ENCODE data around the gene TLR5. TPM values are rescaled to one million over a fixed set of nuclear protein-coding genes. Genes with fewer than 3 reads are reported as not detected.
A peak's percentile ranks its signal among the peaks of the same experiment; 100 is the strongest.

The TLR5 gene
- total RNA-seq, 1 donor from 2014 or later = 2.5 TPM

GRCh38 chr1:223081181-223081994, 61.7 kb downstream of the TLR5 start:
- ATAC-seq (peak; percentile 94), DNase-seq (peak; percentile 91)
- intact Hi-C loops (cut with micrococcal nuclease) = loop anchor here (2.0 to 5.0 kb wide), 2 partner anchors 289 to 344 kb away; partner anchors contain the start of gene FAM177B

GRCh38 chr1:223079498-223079897, 63.5 kb downstream of the TLR5 start:
- ATAC-seq = no peak
- no peak for DNase-seq
- intact Hi-C loops (cut with micrococcal nuclease) = no loop called here

GRCh38 chr1:223077247-223077833, 65.7 kb downstream of the TLR5 start:
- intact Hi-C loops (cut with micrococcal nuclease) = no loop called here

GRCh38 chr1:223076362-223076761, 66.7 kb downstream of the TLR5 start:
- ATAC-seq (peak; percentile 73), DNase-seq (peak; percentile 77)
- intact Hi-C loops (cut with micrococcal nuclease) = no loop called here

More at GRCh38 chr1:223077247-223077833, 65.7 kb downstream of the TLR5 start:
- ATAC-seq (peak; percentile 14), DNase-seq (peak; percentile 40)

GRCh38 chr1:223075834-223076233, 67.2 kb downstream of the TLR5 start:
- ATAC-seq (no peak), DNase-seq (no peak)
- intact Hi-C loops (cut with micrococcal nuclease) = no loop called here

GRCh38 chr1:223074445-223075300, 68.4 kb downstream of the TLR5 start:
- ATAC-seq (peak; percentile 67), DNase-seq (no peak)
- intact Hi-C loops (cut with micrococcal nuclease) = loop anchor here (5.0 kb wide), 1 partner anchor 1357 kb away; no protein-coding TSS in a partner anchor

- DNase-seq (no peak), ATAC-seq (no peak)
- intact Hi-C loops (cut with micrococcal nuclease) = no loop called here
These were observed 74.0 kb downstream of the TLR5 start for GRCh38 chr1:223068900-223069665.

GRCh38 chr1:223067914-223068313, 75.1 kb downstream of the TLR5 start:
- DNase-seq (no peak), ATAC-seq (no peak)
- intact Hi-C loops (cut with micrococcal nuclease) = no loop called here

- intact Hi-C loops (cut with micrococcal nuclease) = no loop called here
- DNase-seq = no peak
- peak; percentile 31 for ATAC-seq
These were observed 76.6 kb downstream of the TLR5 start for GRCh38 chr1:223066415-223066814.

GRCh38 chr1:223062177-223062576, 80.9 kb downstream of the TLR5 start:
- ATAC-seq (no peak), DNase-seq (no peak)
- intact Hi-C loops (cut with micrococcal nuclease) = no loop called here

- intact Hi-C loops (cut with micrococcal nuclease) = no loop called here
- no peak for ATAC-seq
- DNase-seq = no peak
These were observed 83.5 kb downstream of the TLR5 start for GRCh38 chr1:223059526-223059925.

Other genes with a start within 250 kb of the TLR5 start
- 8.2 TPM for gene SUSD4, start 220.9 kb upstream of the TLR5 start, total RNA-seq

All from left ventricle myocardium superior (tissue), 1 donor.